HG03432 (cell line): ENCODE results near the gene TMEM184C.

Experiments
- ATAC-seq: cut with Tn5 transposase; IDR thresholded peaks from one replicate; pipeline ENCODE4 v1.9.1; 2021; ENCODE audit warnings: mild to moderate bottlenecking, moderate library complexity; ENCODE audit not compliant: unreplicated experiment

TMEM184C gene

DNA sequence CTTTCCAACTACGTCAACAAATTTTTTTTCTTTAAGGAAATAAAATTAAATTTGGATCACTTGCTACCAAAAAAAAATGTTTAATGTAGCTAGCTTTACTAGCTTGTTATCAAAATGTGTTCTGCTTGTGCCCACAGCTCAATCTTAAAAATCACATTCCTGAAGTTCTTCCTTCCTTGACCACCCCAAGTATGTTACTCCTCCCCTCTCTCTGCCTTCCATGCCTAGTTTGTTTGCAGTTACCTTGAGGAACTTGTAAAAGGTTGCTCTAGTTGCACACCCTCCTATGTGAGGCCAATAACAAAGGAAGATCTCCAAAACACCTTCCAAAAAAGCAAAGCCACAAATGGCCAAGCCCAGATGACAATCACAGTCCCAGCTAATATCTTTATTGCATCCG is 19.6 kb upstream of the TMEM184C start:
- ATAC-seq, result no peak

- no peak for ATAC-seq
Measured at GRCh38 chr4:147599206-147599605, 18.0 kb upstream of the TMEM184C start.

DNA sequence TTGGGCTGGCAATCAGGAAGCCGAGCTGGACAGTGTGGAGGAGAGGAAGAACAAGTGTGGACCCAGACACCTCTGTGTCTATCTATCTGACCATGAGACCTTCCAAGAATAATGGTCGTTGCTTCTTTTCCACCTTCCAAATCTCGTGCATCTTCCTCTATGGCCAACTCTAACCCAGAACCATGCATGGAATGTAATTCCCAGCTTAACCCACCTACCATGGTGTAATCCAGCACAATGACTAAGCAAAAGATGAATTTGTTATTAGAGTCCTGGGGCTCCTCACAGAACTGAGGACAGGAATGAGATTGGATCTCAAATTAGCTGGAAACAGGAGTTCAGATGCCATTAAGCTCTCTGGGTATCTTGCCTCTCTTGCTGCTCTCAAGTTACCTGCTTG is 17.4 kb upstream of the TMEM184C start:
- no peak for ATAC-seq

DNA sequence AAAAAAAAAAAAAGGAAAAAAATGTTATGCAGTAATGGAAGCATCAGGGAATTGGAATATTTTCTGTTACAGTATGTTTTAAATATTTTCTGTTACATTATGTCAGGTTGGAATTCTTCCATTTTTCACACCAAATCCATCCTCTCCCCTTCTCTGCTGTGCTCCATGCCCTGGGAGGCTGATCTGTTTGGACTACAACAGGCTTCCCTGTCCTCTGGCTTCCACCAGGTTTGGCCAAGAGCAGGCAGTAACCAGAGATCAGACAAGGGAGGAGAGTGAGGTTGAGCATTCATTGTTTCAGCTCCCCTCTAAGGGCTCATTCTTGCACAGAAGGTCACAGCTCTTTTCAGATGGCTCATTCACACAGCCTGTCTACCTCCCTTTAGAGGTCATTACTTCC is 11.7 kb upstream of the TMEM184C start:
- no peak for ATAC-seq

- no peak for ATAC-seq
Measured at GRCh38 chr4:147607471-147607870, 9.7 kb upstream of the TMEM184C start.

DNA sequence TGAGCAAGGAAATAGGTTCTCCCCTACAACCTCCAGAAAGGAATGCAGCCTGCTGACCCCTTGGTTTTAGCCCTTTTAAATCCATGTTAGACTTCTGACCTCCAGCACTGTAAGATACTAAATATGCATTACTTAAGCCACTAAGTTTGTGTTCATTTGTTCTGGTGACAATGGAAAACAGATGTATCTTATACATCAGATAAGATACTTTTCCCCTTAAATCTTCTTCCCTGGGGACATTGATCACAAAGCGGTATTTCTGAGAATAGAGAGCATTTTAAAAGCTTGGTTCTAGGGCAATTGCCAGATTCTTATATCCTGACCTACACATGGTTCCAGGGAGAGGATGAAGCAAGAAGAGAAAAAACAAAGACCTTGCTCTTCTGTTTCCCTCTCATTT is 6.5 kb upstream of the TMEM184C start:
- no peak for ATAC-seq

GRCh38 chr4:147616849-147617172 is 386 bp upstream of the TMEM184C start:
- peak; percentile 13 for ATAC-seq

DNA sequence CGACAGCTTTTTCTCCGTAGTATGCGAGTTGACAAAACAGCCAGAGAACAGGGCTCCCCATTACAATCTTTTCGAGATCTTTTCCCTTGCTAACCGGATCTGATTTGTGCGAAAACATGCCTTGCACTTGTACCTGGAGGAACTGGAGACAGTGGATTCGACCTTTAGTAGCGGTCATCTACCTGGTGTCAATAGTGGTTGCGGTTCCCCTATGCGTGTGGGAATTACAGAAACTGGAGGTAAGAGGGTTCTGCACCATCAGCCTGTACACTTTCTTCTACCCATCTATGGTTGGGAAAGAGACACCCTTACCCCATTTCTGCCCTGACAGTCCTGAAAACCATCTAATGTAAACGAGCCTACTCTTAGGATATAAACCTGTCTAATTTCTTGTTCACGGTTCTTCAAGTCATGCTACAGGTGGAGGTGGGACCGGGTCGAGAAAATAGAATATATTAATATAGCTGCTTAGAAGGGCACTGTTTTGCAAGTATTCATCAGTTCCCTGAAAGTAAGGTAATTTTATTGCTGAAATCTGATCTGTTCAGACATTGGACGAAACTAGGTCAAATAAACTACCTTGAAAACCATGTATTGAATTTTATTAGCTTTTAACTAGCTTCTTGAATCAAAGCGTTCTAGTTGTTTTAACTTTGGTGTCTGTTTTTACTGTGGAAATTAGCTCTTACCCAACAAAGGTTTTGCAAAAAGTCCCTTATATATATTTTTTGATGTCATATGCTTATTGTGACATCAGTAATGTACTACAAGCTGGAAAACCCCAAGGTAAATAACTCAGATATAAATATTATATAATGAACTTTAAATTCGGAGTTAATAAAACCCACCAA is 869 bp downstream of the TMEM184C start:
- ATAC-seq, result peak; percentile 9

DNA sequence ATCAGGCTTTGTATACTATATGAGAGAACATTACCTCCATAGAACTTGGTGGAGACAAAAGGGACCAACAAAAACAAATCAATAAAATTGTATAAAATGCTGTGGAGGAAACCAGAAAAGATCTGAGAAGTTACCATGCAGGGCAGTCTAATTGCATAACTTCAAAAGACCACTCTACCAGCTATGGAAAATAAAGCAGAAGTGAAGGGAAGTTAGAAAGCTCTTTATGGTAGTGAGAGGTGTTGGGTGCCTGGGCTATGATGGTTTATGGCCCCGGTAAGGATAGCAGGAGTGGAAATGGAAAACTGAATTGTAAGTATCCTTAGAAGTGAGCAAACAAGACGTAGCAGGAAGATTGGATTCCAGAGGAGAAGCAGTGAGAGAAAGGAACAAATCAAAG is 3.1 kb downstream of the TMEM184C start:
- no peak for ATAC-seq

- ATAC-seq, result no peak
Measured at GRCh38 chr4:147625733-147626132, 8.5 kb downstream of the TMEM184C start.

GRCh38 chr4:147626903-147627302 is 9.7 kb downstream of the TMEM184C start:
- ATAC-seq, result no peak

DNA sequence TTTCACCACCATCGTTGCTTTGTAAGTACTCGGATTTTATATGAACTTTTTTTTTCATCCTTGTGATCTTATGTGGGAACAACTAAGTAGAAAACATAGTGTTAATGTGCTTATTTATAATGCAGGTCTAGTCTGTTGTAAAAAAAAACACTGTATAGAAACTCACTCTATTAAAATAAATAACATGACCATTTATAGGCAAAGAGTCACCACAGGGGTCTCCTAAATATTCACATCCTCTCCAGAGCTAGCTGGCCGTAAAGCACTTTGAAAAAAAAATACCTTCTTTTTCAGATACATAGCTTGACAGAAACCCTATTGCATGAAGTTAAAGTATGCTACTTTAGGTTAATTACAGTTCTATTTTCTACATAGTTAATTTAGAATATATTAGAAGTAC is 11.2 kb downstream of the TMEM184C start:
- ATAC-seq, result no peak

- ATAC-seq, result no peak
Measured at GRCh38 chr4:147629783-147630730, 12.9 kb downstream of the TMEM184C start.

- no peak for ATAC-seq
Measured at GRCh38 chr4:147633113-147633512, 15.9 kb downstream of the TMEM184C start.

- no peak for ATAC-seq
Measured at GRCh38 chr4:147633643-147634042, 16.4 kb downstream of the TMEM184C start.

DNA sequence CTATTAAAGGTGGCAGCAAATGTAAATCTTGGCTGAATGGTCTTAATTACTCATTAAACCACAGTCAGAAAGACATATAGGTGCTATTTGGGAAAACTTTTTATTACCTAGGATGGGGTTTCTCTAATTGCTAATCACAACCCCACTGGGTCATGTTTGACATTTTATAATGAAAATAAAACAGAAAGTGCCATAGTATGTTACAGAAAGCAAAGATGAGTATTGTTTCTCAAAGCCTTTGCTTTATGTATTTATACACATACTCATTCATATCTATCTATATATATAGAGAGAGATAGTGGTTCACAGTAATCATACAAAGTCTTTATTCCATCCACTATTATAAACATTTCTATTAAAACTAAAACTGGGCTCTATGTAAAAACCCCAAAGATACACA is 18.2 kb downstream of the TMEM184C start:
- ATAC-seq, result no peak

- no peak for ATAC-seq
Measured at GRCh38 chr4:147638365-147638764, 21.2 kb downstream of the TMEM184C start.

GRCh38 chr4:147638942-147639341 is 21.7 kb downstream of the TMEM184C start:
- peak; percentile 76 for ATAC-seq

GRCh38 chr4:147639388-147639787 is 22.2 kb downstream of the TMEM184C start:
- ATAC-seq, result no peak

GRCh38 chr4:147640331-147640730 is 23.1 kb downstream of the TMEM184C start:
- ATAC-seq, result no peak

GRCh38 chr4:147643616-147644015 is 26.4 kb downstream of the TMEM184C start:
- no peak for ATAC-seq

GRCh38 chr4:147644471-147644870 is 27.3 kb downstream of the TMEM184C start:
- no peak for ATAC-seq
